Fibroblast of upper back skin (primary cell): ENCODE data around the gene TAS1R1.
A peak's percentile ranks its signal among the peaks of the same experiment; 100 is the strongest.
"Not testable (repeated sequence)": the region's sequence is repeated elsewhere in the genome, so short reads cannot be mapped to it uniquely, and the experiment has no call there.

ENCODE experiments used
- DNase-seq: peaks from one replicate; pipeline ENCODE4 v3.0.0-alpha.2; 2013

Gene TAS1R1

GRCh38 chr1:6523566-6523965 lies 31.5 kb upstream of the TAS1R1 start:
- DNase-seq, result peak; percentile 35

- no peak for DNase-seq
Observed at GRCh38 chr1:6526316-6526715, 28.8 kb upstream of the TAS1R1 start.

DNA sequence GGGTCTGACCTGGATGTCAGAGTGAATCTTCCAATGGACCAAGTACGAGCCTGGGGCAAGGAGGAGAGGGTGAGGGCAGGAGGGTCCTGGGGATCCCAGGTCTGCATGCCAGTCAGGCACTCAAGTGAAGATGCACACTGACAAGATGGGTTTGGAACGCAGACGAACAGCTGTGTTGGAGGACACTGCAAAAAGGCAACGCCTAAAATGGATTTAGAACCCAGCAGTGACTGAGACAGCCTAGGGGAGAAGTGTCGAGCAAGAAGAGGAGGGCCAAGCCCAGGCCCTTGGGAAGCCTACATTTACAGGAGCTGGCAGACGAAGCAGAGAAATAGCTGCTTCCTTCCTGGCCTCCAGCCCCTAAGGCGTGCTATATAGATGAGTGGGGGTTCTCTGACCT lies 26.6 kb upstream of the TAS1R1 start:
- DNase-seq, result no peak

- DNase-seq, result no peak
Observed at GRCh38 chr1:6530504-6531160, 24.5 kb upstream of the TAS1R1 start.

DNA sequence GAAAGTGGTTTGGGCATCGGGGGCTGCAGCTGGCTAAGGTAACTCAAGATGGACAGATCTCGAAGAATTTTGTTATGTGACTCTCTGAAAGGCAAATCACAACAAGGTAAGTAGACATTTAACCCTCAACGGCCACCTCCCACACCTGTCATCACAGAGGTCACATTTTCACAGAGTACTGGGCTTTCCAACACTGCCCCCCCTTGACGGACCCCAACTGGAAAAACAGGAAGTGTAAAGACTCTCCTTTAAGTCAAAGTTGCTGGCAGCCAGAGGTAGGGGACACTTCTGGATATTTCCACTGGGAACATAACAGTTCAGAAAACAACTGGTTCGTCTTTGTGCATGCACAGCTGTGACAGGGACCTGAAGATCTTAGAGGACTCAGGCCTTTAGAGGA lies 23.1 kb upstream of the TAS1R1 start:
- DNase-seq, result no peak

DNA sequence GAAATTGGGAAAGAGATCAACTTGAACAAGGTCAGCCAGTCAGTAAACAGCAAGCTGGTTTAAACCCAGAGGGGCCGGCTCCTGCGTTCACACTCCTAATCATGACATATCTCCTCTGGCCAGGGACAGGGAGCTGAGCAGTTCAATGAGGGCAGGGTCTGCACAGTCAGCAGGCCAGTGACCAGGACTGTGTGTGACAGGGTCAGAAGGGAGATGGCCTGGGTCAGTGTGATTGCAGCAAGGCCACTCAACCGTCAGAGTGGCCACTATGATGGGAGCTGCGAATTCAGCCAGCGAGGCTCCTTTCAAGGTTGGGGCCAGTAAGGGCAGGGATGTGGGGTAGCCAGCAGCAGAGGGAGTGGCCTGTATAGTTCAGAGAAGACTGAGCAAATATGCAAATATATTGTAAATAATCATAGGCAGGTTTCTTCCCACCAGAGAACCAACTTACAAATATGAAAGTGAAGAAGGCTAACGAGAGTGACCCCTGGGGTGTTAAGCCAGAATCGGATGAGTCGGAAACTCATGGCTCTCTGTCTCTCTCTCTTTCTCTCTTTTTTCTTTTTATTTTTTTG lies 20.8 kb upstream of the TAS1R1 start:
- no peak for DNase-seq

DNA sequence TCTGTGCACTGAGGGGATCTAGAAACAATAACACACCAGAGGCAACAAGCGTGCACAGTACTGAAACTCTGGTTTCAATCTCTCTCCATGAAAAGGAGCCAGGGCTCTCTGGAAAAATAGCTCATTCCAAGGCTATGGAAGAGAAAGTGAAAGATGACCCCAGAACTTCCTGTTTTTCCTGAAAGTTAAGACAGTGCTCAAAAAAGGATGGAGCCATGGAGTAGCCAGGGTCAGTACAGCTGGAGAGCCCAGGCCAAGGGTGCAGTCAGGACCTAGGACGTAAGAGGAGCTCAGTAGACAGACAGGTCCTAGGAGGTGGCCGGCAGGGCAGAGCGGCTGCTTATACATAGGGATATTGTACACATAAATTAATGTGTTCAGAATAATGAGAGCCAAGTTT lies 19.9 kb upstream of the TAS1R1 start:
- no peak for DNase-seq

- DNase-seq, result no peak
Observed at GRCh38 chr1:6536291-6536690, 18.8 kb upstream of the TAS1R1 start.

- DNase-seq, result peak; percentile 44
Observed at GRCh38 chr1:6538956-6539355, 16.2 kb upstream of the TAS1R1 start.

DNA sequence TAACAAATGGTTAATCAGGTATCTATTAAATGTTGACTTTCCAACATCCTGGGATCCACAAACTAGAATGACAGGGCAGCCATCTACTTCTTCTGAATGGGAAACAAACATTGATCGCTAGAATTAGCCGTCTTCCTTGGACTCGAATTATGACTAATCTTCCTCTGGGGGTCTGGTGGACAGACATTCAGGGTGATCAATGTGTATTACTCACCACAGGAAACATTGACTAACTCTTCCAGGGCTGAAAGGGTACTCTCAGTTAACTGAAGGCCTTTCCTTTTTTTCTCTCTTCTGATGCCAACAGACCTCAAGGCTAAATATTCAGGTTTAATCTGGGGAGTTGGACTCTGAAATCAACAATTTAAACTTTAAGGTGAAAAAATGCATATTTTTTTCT lies 10.3 kb upstream of the TAS1R1 start:
- DNase-seq, result peak; percentile 72

DNA sequence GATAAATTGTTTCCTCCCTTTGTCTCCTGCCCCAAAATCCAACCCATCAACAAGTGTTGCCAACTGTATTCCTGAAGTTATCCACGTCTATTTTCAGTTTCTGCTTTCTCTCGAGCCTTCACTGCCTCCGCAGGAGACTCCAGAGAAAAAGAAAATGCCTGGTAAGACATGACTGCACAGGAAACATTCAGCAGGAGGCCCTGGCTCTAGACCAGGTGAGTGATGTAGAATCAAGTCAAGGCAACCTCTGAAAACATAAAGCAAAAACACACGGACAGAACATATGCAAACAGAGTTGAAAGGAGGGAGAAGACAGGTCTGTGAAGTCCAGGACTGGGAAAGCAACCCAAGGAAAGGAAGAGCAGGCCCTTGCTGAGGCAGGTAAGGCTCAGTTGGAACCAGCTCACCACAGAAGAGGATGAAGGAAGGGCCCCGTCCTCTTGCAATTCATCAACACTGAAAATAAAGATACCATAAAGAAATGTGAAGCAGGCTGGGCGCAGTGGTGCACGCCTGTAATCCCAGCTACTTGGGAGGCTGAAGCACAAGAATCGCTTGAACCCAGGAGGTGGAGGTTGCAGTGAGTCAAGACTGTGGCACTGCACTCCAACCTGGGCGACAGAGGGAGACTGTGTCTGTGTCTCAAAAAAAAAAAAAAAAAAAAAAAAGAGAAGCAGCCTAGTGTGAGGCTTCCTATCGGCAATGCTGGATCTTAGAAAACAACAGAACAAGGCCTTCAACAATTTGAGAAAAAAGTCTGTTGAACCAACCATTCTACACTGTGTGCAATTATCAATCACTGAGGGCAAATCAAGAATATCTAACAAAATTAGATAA lies 9.6 kb upstream of the TAS1R1 start:
- peak; percentile 37 for DNase-seq

DNA sequence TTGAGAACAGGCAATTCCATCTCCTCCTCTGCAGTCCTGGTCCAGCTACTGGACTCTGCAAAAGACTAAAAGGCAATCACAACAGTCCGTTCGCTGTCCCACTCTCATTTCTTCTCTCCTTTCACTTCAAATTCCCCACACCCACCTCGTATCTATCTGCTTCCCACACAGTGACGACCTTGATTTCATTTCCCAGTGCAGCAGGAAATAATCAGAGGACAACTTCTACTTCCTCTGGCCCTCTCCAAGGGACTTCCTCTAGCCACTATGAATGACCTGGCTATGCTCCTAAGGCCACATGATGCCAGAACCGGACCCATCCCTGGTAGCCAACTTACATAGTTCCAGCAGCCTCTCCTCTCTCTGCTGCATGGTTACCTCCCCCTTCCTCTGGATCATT lies 8.8 kb upstream of the TAS1R1 start:
- no peak for DNase-seq

GRCh38 chr1:6547301-6547700 lies 7.8 kb upstream of the TAS1R1 start:
- DNase-seq, result peak; percentile 9

DNA sequence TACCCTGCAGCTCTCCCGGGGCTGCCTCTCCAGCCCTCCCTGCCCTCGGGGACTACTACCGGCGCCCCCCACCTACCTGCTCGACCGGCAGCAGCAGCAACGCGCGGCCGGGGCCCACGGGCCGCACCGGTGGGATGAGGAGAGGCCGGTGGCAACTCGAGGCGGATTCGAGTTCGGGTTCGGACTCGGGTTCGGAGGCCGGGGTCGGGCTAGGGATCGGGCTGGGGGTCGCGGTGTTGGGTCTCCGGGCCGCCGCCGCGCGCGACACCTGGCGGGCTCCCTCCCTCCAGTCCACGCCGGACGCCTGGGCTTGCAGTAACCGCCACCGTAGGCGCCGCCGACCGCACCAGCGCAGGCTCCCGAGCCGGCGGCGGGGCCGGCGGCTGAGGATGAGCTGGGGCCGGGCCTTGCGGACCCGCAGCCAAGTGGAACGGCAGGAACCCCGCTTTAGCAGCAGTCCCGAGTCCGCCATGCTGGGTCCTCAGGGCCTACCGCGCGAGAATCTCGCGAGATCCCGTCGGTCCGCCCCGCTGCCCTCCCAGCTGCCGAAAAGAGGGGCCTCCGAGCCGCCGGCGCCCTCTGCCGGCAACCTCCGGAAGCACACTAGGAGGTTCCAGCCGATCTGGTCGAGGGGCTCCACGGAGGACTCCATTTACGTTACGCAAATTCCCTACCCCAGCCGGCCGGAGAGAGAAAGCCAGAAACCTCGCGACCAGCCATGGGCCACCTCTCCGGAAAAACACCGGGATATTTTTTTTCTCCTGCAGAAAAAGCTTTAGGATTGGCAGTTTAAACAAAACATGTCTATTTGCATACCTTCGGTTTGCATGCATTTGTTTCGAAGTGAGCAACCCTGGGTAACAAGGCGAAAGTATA lies 838 bp upstream of the TAS1R1 start, which contains the start of gene NOL9:
Gene NOL9 (minus strand): TSS at position 483 of the 876 bp plus-strand sequence. CDS start 11 bp downstream, at position 472.
- DNase-seq, result peak; percentile 89

DNA sequence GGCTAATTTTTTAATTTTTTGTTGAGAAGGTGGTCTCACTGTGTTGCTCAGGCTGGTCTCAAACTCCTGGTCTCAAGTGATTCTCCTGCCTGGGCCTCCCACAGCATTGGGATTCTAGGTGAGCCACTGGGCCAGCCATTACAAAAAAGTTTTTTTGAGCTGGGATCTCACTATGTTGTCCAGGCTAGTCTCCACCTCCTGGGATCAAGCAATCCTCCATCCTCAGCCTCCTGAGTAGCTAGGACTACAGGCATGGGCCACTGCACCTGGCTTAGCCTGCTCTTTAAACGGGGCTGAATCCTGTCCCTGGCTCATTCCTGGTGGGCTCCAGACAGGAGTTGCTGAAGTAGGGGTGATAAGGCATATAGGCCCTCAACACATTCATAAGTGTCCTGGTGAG lies 2.5 kb downstream of the TAS1R1 start:
- no peak for DNase-seq

GRCh38 chr1:6559161-6559560 lies 4.1 kb downstream of the TAS1R1 start:
- DNase-seq, result not testable (repeated sequence)

- DNase-seq, result no peak
Observed at GRCh38 chr1:6560267-6560666, 5.2 kb downstream of the TAS1R1 start.

DNA sequence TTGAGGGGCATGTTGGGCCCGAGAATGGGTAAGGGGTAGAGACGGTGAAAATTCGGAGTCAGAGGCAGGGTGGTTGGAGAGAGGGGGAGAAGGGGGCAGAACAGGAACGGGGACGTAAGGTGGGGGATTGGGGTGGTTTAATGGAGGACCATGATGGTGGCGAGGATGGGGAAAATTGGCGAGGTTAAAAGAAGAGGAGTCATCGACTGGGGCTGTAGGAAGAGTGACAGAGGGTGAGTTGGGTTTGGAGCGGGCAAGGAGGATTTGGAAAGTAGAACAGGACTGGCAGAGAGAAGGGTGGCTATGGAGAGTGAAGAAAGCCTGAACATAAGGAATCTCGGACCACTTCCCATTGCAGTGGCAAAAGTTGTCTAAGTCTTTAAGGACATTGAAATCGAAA lies 13.9 kb downstream of the TAS1R1 start:
- DNase-seq, result no peak

- DNase-seq, result no peak
Observed at GRCh38 chr1:6570100-6570499, 15.0 kb downstream of the TAS1R1 start.

- no peak for DNase-seq
Observed at GRCh38 chr1:6570987-6571386, 15.9 kb downstream of the TAS1R1 start.

GRCh38 chr1:6572653-6573383 lies 17.7 kb downstream of the TAS1R1 start:
- DNase-seq, result no peak

- DNase-seq, result no peak
Observed at GRCh38 chr1:6574025-6574620, 19.0 kb downstream of the TAS1R1 start.
